HG02981 (cell line): ENCODE results near the gene NCAN.

Experiments used
- ATAC-seq: cut with Tn5 transposase; IDR thresholded peaks from one replicate; pipeline ENCODE4 v1.9.1; 2021; ENCODE audit warnings: mild to moderate bottlenecking, moderate library complexity; ENCODE audit not compliant: unreplicated experiment

Gene NCAN

GRCh38 chr19:19279062-19279612 lies 67.4 kb downstream of the NCAN start:
- ATAC-seq, result no peak

- ATAC-seq, result no peak
These were observed 68.1 kb downstream of the NCAN start for GRCh38 chr19:19279853-19280252.

- ATAC-seq, result no peak
These were observed 68.8 kb downstream of the NCAN start for GRCh38 chr19:19280561-19280960.

- no peak for ATAC-seq
These were observed 73.9 kb downstream of the NCAN start for GRCh38 chr19:19285686-19286085.

- no peak for ATAC-seq
These were observed 80.8 kb downstream of the NCAN start for GRCh38 chr19:19292607-19293006.

GRCh38 chr19:19294914-19295313 lies 83.2 kb downstream of the NCAN start:
- ATAC-seq, result no peak

GRCh38 chr19:19296953-19297689 lies 85.4 kb downstream of the NCAN start:
- no peak for ATAC-seq

- ATAC-seq, result no peak
These were observed 86.0 kb downstream of the NCAN start for GRCh38 chr19:19297759-19298158.

GRCh38 chr19:19300613-19301012 lies 88.9 kb downstream of the NCAN start:
- ATAC-seq, result no peak
